GM19351 (cell line): ENCODE results near the gene RPS14.
A peak's percentile ranks its signal among the peaks of the same experiment; 100 is the strongest.
"Not testable (repeated sequence)": the region's sequence is repeated elsewhere in the genome, so short reads cannot be mapped to it uniquely, and the experiment has no call there.

Source experiments
- ATAC-seq: cut with Tn5 transposase; IDR thresholded peaks from one replicate; pipeline ENCODE4 v1.9.1; 2021; ENCODE audit warnings: mild to moderate bottlenecking, moderate library complexity; ENCODE audit not compliant: unreplicated experiment

Gene RPS14

GRCh38 chr5:150419630-150420270 is 29.8 kb downstream of the RPS14 start:
- ATAC-seq, result peak; percentile 76

GRCh38 chr5:150413902-150414790 is 35.4 kb downstream of the RPS14 start:
- not testable (repeated sequence) for ATAC-seq

- ATAC-seq, result no peak
Measured at GRCh38 chr5:150413176-150413901, 36.2 kb downstream of the RPS14 start.

DNA sequence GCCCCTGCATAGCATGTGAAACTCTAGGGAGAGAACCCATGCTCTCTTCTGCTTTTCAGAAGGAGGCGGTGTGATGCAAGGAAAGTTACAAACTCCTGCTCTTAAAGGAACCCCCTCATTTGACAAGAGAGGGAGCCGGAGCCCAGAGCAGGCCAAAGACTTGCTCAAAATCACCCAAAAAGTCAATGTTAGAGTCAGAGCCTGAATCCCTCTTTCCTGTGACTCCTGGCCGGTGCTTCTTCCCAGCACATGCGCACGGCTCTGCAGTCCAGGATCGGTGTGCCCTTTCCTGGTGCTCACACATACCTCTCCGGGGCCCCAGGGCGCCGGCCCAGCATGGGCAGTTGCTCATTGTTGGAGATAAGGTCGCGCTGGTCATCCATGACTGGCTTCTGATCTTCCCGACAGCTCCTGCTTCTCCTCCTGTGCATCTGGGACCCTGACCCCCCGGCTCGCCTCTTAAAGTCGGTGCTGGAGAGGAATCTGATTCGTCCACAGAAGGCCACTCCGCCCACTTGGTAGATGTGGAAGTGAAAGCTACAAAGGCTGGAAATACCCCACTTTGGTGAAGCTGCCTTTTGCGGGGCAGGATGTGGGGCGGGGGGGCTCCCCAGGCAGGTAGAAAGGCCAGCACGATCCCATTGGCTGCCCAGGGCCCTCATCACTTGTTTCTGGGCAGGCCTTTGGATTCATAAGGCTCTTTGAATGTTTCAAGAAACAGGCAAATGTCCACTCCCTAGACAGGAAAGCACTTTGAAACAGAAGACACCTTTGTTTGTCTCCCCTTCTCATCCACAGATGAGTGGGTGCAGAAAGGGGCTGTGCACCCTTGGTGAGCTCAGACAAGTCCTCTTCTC is 37.0 kb downstream of the RPS14 start, which contains the start of gene CD74:
Gene CD74, minus strand, starts transcription at position 592 of the 857 bp plus-strand sequence. Its CDS starts 161 bp downstream, at position 431.
- ATAC-seq, result peak; percentile 70

- peak; percentile 15 for ATAC-seq
Measured at GRCh38 chr5:150411245-150411979, 38.1 kb downstream of the RPS14 start.

GRCh38 chr5:150410524-150411244 is 38.9 kb downstream of the RPS14 start:
- no peak for ATAC-seq

DNA sequence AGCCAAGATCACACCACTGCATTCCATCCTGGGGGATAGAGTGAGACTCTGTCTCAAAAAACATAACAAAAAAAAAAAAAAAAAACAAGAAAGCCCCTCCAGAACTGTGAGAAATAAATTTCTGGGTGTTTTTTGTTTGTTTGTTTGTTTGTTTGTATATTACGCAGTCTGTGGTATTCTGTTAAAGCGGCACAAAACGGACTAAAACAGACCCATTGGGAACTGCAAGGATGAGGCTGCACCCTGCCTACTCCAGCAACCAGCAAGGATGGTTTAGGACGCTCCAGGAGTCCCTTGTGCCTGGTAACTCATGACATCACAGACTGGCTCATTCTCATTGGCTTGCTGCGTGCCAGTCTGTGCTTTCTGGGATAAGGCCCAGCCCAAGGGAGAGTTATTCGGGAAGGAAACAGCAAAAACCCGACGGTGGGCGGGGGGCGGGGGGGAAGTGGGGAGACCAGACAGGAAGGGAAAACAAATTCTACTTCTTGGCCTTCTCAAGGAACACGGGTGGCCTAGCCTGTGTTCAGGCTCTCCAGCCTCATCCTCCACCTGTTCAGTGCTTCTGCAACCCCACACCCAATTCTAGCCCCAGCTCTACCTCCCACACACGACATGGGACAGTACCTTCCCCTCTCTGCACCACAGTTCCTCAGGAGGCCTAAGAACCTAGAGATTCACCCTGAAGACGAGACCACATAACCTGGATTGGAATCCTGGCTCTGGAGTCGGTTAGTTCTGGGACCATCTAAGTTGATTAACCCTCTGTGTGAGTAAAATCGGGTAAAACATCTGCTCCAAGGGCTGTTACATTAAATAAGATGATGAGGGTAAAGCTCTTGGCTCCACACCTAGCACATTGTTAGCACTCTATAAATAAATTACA is 39.7 kb downstream of the RPS14 start:
- peak; percentile 27 for ATAC-seq

- no peak for ATAC-seq
Measured at GRCh38 chr5:150408231-150408943, 41.2 kb downstream of the RPS14 start.

GRCh38 chr5:150407096-150407720 is 42.3 kb downstream of the RPS14 start:
- no peak for ATAC-seq

DNA sequence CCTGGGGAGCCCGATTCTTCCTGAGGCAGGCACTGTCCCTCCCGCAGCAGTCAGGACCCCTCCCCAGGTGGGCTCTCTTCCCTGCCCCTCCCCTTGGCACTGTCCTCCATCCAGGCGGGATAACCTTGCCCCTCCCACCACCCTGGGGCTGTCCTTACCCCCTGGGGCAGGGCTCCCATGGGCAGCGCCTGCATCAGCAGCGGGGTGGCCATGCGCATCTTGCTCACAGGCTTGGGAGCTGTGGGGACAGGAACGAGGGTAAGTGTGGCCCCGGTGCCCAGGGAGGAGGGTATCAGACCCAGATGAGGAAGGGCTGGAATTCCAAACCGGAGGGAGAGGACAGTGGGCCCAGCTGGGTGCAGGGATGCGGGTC is 42.8 kb downstream of the RPS14 start:
- no peak for ATAC-seq

GRCh38 chr5:150406103-150406722 is 43.3 kb downstream of the RPS14 start:
- no peak for ATAC-seq

- ATAC-seq, result no peak
Measured at GRCh38 chr5:150404941-150405816, 44.4 kb downstream of the RPS14 start.

- no peak for ATAC-seq
Measured at GRCh38 chr5:150404535-150404934, 45.0 kb downstream of the RPS14 start.

DNA sequence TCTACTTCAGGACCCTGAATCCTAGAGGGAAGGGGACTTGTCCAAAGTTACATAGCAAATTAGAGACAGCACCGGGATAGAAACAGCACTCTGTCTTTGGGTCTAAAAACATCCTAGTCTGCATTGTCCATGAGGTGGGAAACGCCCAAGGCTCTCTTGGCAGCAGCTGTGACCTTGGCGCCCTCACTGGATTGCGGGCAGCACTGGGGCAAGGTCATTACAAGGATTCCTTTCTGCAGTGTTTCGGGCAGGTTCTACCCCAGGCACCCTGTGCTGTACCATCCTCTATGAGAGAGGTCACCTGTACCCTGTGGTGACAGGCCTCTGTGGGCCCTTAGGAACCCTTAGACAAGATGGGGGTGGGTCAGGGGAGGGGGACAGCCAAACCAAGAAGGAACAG is 45.4 kb downstream of the RPS14 start:
- ATAC-seq, result no peak

DNA sequence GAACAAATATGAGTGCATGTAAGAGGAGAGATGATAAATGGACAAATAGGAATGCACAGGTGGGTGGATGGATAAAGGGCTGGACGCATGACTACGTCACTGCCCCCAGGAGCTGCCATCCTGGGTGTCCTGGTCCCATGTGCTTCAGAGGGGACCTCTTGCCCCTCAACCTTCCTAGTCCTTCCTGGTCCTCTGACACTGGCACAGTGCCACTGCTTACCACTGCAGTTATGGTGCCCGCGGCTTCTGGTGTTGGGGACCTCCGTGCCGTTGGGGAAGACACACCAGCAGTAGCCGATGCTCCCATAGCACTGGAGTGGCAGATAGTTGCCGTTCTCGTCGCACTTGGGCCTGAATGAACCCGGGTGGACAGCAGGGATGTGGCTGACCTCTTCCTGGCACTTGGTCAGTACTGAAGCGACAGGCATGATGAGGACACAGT is 46.6 kb downstream of the RPS14 start:
- ATAC-seq, result no peak
